SK-N-MC (cell line): ENCODE measurements around the gene ALOX5.
"Not testable (repeated sequence)": the region's sequence is repeated elsewhere in the genome, so short reads cannot be mapped to it uniquely, and the experiment has no call there.

ENCODE experiments used
- EZH2 ChIP-seq: fragments of 200-600 bp; sonication (generic); IDR thresholded peaks from one replicate; pipeline ENCODE4 v1.6.1; 2017; ENCODE audit warnings: antibody characterized with exemption
- POLR2AphosphoS5 ChIP-seq: IDR thresholded peaks from 2 replicates; pipeline ENCODE4 v1.6.1; 2012; ENCODE audit warnings: mild to moderate bottlenecking, low read depth, low read length, borderline replicate concordance

DNA sequence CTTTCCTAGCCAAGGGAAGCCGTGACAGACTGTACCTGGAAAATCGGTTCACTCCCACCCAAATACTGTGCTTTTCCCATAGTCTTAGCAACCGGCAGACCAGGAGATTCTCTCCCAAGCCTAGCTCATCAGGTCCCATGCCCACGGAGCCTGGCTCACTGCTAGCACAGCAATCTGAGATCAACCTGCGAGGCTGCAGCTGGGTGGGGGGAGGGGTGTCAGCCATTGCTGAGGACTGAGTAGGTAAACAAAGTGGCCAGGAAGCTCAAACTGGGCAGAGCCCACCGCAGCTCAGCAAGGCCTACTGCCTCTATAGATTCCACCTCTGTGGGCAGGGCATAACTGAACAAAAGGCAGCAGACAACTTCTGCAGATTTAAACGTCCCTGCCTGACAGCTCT lies 15.1 kb upstream of the ALOX5 start:
- TF ChIP-seq POLR2AphosphoS5, EZH2: not testable (repeated sequence)
